Uterus (tissue), 4 donors: Measurements from ENCODE around the gene ITPKC. TPM values are rescaled to one million over a fixed set of nuclear protein-coding genes. Genes with fewer than 3 reads are reported as not detected.

ENCODE experiments used
- DNase-seq, 2 donors: peaks; one replicate each; pipeline ENCODE4 v3.0.0-alpha.2; 2019 to 2020
- H3K27ac ChIP-seq, 2 donors: fragments of 200-600 bp; sonication (generic); 1 replicate in 1 of 2; 2 replicates in 1 of 2; pipeline ENCODE4 v1.5.1; 2016 to 2018
- H3K27me3 ChIP-seq, 2 donors: fragments of 200-600 bp; sonication (generic); one replicate each; pipeline ENCODE4 v1.5.1; 2018 to 2019; ENCODE audit warnings: control low read depth in 1 of 2
- H3K36me3 ChIP-seq, 2 donors: fragments of 200-600 bp; sonication (generic); one replicate each; pipeline ENCODE4 v1.5.1; 2019; ENCODE audit warnings: control low read depth in 1 of 2
- H3K4me1 ChIP-seq, 2 donors: fragments of 200-600 bp; sonication (generic); one replicate each; pipeline ENCODE4 v1.5.1; 2018 to 2019; ENCODE audit warnings: control low read depth in 1 of 2
- H3K4me3 ChIP-seq, 2 donors: fragments of 200-600 bp; sonication (generic); 1 replicate in 1 of 2; 2 replicates in 1 of 2; pipeline ENCODE4 v1.5.1; 2018 to 2019; ENCODE audit warnings: mild to moderate bottlenecking in 1 of 2
- H3K9me3 ChIP-seq, 2 donors: fragments of 200-600 bp; sonication (generic); one replicate each; pipeline ENCODE4 v1.5.1; 2019; ENCODE audit warnings: control low read depth in 1 of 2
- CTCF ChIP-seq, 4 experiments: fragments of 200-600 bp in 2 of 4; fragments of 450-650 bp in 2 of 4; sonication (generic) in 2 of 4; IDR thresholded peaks; one replicate each; pipeline ENCODE4 v1.5.1; 2016 to 2019; ENCODE audit warnings: antibody characterized with exemption in 4 of 4, mild to moderate bottlenecking in 2 of 4, moderate library complexity in 1 of 4
- POLR2A ChIP-seq, 2 donors: fragments of 450-650 bp; IDR thresholded peaks; one replicate each; pipeline ENCODE4 v1.6.1; 2016; ENCODE audit warnings: antibody characterized with exemption in 2 of 2, mild to moderate bottlenecking in 1 of 2, moderate library complexity in 1 of 2
- intact Hi-C: fragments of 100-400 bp; cut with DNase I; formaldehyde crosslinking; loops from one replicate; pipeline ENCODE4 v1.15.1; 2023; ENCODE audit warnings: low total_unique reads
- small RNA-seq: library from RNA; depleted of rRNA; stranded (forward); fragments of <200 nt; gene quantifications from one replicate; pipeline ENCODE3, GENCODE V24; 2016
- total RNA-seq, 4 donors: library from RNA; depleted of rRNA in 3 of 4; stranded (reverse); fragments of >200 nt in 3 of 4; gene quantifications; one replicate each; pipeline versions ENCODE4 v1.1.0 to v1.2.4, GENCODE V29; 2014 to 2023
- donor health status: DM: yes; HTN: yes; CAD: no.

Gene ITPKC
- total RNA-seq, 4 donors from 2014 or later: 14.4 to 41.5 (median 22.8) TPM

- intact Hi-C loops: no loop called here
- H3K4me3 ChIP-seq: no peak overlapping the region
- H3K27ac ChIP-seq: no peak overlapping the region
- no peak for TF ChIP-seq CTCF (IDR thresholded peaks at IDR 0.05)
- no peak for TF ChIP-seq POLR2A (IDR thresholded peaks at IDR 0.05)
- H3K4me1 ChIP-seq: no peaks in the 10 kb centered on the region
- H3K27me3 ChIP-seq: no peaks in the 10 kb centered on the region
- H3K9me3 ChIP-seq: no peaks in the 10 kb centered on the region
- no peaks in the 10 kb centered on the region for H3K36me3 ChIP-seq
- DNase-seq: no peak
These were observed 69.4 kb downstream of the ITPKC start for GRCh38 chr19:40786060-40787037.

Small RNAs within 50 kb of the gene (small RNA-seq; reads per million reads assigned to genes)
- not detected for gene RNU6-195P

Other genes starting within 250 kb of the ITPKC start
- gene SHKBP1, start 140.2 kb upstream of the ITPKC start, total RNA-seq: 10 to 100 TPM; 15.1 to 57.4 (median 21.9) TPM
- 1,000 to 10,000 TPM in 1 of 4 donors, 100 to 1,000 TPM in 3; 163 to 1,000 (median 501) TPM for gene LTBP4, start 115.7 kb upstream of the ITPKC start, total RNA-seq
- gene NUMBL, start 26.5 kb upstream of the ITPKC start, total RNA-seq: 10 to 100 TPM; 18.8 to 90.5 (median 44.3) TPM
- 10 to 100 TPM in 3 of 4 donors, 1 to 10 TPM in 1; 9.7 to 51.8 (median 35.6) TPM for gene COQ8B, start 226 bp upstream of the ITPKC start, total RNA-seq
- gene ACTMAP, start 33.4 kb downstream of the ITPKC start, total RNA-seq: 1 to 10 TPM in 1 of 4 donors, under 1 TPM in 1, not detected in 2; 0.48 to 6.1 TPM
- 10 to 100 TPM; 12.8 to 70.2 (median 19.0) TPM for gene SNRPA, start 34.1 kb downstream of the ITPKC start, total RNA-seq
- gene MIA, start 58.4 kb downstream of the ITPKC start, total RNA-seq: 1 to 10 TPM in 1 of 4 donors, not detected in 3; 2.8 TPM
- gene RAB4B, start 61.1 kb downstream of the ITPKC start, total RNA-seq: 10 to 100 TPM in 3 of 4 donors, 1 to 10 TPM in 1; 7.4 to 26.3 (median 18.1) TPM
- 100 to 1,000 TPM in 1 of 4 donors, 10 to 100 TPM in 3; 33.2 to 164 (median 78.1) TPM for gene EGLN2, start 82.1 kb downstream of the ITPKC start, total RNA-seq
- under 1 TPM in 1 of 4 donors, not detected in 3; 0.64 TPM for gene CYP2A6, start 133.3 kb downstream of the ITPKC start, total RNA-seq
- gene CYP2A7, start 165.1 kb downstream of the ITPKC start, total RNA-seq: 1 to 10 TPM in 1 of 4 donors, not detected in 3; 2.3 TPM